HepG2 (cell line): ENCODE measurements around the gene TAPBP. TPM values are rescaled to one million over a fixed set of nuclear protein-coding genes. Genes with fewer than 3 reads are reported as not detected.

Experiments
- FOXC1 ChIP-seq: sonication (generic); formaldehyde crosslinking; IDR thresholded peaks from 2 replicates; pipeline ENCODE4 v1.8.0; 2022; ENCODE audit warnings: mild to moderate bottlenecking, missing genetic modification reagents, borderline replicate concordance
- GATAD1 ChIP-seq: IDR thresholded peaks from 2 replicates; pipeline ENCODE4 v1.6.1; 2016; ENCODE audit warnings: missing genetic modification reagents, missing compliant biosample characterization
- HIVEP1 ChIP-seq: sonication (generic); formaldehyde crosslinking; IDR thresholded peaks from 2 replicates; pipeline ENCODE4 v1.4.0; 2020; ENCODE audit warnings: mild to moderate bottlenecking, missing genetic modification reagents
- HNF4A ChIP-seq: sonication (generic); formaldehyde crosslinking; IDR thresholded peaks from 2 replicates; pipeline ENCODE4 v1.4.0; 2020; ENCODE audit warnings: missing genetic modification reagents
- IKZF4 ChIP-seq: sonication (generic); formaldehyde crosslinking; IDR thresholded peaks from 2 replicates; pipeline ENCODE4 v1.5.1; 2020; ENCODE audit warnings: borderline replicate concordance, mild to moderate bottlenecking, low read depth, missing genetic modification reagents; ENCODE audit errors: not compliant biosample characterization
- IRF9 ChIP-seq: sonication (generic); formaldehyde crosslinking; IDR thresholded peaks from 2 replicates; pipeline ENCODE4 v1.8.0; 2022; ENCODE audit warnings: missing genetic modification reagents, mild to moderate bottlenecking, borderline replicate concordance
- KLF13 ChIP-seq: sonication (generic); formaldehyde crosslinking; IDR thresholded peaks from 2 replicates; pipeline ENCODE4 v1.4.0; 2020; ENCODE audit warnings: mild to moderate bottlenecking, missing genetic modification reagents
- ZFY ChIP-seq: sonication (generic); formaldehyde crosslinking; IDR thresholded peaks from 2 replicates; pipeline ENCODE4 v1.4.0; 2020; ENCODE audit warnings: missing genetic modification reagents
- ZNF296 ChIP-seq: sonication (generic); formaldehyde crosslinking; conservative IDR thresholded peaks from 2 replicates; pipeline ENCODE4 v1.5.0; 2020; ENCODE audit warnings: mild to moderate bottlenecking, missing genetic modification reagents
- ZNF407 ChIP-seq: sonication (generic); formaldehyde crosslinking; IDR thresholded peaks from one replicate; pipeline ENCODE4 v1.5.1; 2020; ENCODE audit warnings: mild to moderate bottlenecking, missing genetic modification reagents; ENCODE audit errors: not compliant biosample characterization
- ZNF629 ChIP-seq: sonication (generic); formaldehyde crosslinking; conservative IDR thresholded peaks from 2 replicates; pipeline ENCODE4 v1.5.0; 2020; ENCODE audit warnings: missing genetic modification reagents
- ZNF878 ChIP-seq: sonication (generic); formaldehyde crosslinking; IDR thresholded peaks from 2 replicates; pipeline ENCODE4 v1.8.1; 2023; ENCODE audit warnings: mild to moderate bottlenecking, missing genetic modification reagents, moderate library complexity
- polyA plus RNA-seq, 8 experiments: library from polyadenylated mRNA; depleted of rRNA in 3 of 8; stranded (reverse) in 7 of 8; unstranded in 1 of 8; fragments of >200 nt; fragmentation: Illumina TruSeq in 4 of 8; extraction: Trizol in 4 of 8; gene quantifications; 2 replicates each; pipeline versions ENCODE4 v1.2.1 to v1.2.3, GENCODE V29; 2011 to 2016; ENCODE audit warnings: low read depth in 4 of 8, missing spikeins in 1 of 8, mixed read lengths in 1 of 8; ENCODE audit not compliant: insufficient read depth in 1 of 8
- total RNA-seq, 5 experiments: library from RNA; depleted of rRNA; stranded (reverse); fragments of >200 nt; fragmentation: Illumina TruSeq; extraction: Trizol; gene quantifications; 2 replicates each; pipeline ENCODE4 v1.2.3, GENCODE V29; 2016; ENCODE audit warnings: low read depth in 1 of 5
- TF ChIP-seq, protein P1 (sequence below): sonication (generic); formaldehyde crosslinking; IDR thresholded peaks from 2 replicates; pipeline ENCODE4 v1.4.0; 2020; ENCODE audit warnings: mild to moderate bottlenecking, missing genetic modification reagents, borderline replicate concordance
- TF ChIP-seq, protein P2 (sequence below): sonication (generic); formaldehyde crosslinking; IDR thresholded peaks from 2 replicates; pipeline ENCODE4 v1.4.0; 2020; ENCODE audit warnings: mild to moderate bottlenecking, missing genetic modification reagents

Gene TAPBP
- total and polyA plus RNA-seq, 2 of the 13 experiments (the other 11 are each of a cell fraction or from before 2014, with no cell fraction given), result 27.4 to 32.3 TPM

- TF ChIP-seq, protein P1, sequence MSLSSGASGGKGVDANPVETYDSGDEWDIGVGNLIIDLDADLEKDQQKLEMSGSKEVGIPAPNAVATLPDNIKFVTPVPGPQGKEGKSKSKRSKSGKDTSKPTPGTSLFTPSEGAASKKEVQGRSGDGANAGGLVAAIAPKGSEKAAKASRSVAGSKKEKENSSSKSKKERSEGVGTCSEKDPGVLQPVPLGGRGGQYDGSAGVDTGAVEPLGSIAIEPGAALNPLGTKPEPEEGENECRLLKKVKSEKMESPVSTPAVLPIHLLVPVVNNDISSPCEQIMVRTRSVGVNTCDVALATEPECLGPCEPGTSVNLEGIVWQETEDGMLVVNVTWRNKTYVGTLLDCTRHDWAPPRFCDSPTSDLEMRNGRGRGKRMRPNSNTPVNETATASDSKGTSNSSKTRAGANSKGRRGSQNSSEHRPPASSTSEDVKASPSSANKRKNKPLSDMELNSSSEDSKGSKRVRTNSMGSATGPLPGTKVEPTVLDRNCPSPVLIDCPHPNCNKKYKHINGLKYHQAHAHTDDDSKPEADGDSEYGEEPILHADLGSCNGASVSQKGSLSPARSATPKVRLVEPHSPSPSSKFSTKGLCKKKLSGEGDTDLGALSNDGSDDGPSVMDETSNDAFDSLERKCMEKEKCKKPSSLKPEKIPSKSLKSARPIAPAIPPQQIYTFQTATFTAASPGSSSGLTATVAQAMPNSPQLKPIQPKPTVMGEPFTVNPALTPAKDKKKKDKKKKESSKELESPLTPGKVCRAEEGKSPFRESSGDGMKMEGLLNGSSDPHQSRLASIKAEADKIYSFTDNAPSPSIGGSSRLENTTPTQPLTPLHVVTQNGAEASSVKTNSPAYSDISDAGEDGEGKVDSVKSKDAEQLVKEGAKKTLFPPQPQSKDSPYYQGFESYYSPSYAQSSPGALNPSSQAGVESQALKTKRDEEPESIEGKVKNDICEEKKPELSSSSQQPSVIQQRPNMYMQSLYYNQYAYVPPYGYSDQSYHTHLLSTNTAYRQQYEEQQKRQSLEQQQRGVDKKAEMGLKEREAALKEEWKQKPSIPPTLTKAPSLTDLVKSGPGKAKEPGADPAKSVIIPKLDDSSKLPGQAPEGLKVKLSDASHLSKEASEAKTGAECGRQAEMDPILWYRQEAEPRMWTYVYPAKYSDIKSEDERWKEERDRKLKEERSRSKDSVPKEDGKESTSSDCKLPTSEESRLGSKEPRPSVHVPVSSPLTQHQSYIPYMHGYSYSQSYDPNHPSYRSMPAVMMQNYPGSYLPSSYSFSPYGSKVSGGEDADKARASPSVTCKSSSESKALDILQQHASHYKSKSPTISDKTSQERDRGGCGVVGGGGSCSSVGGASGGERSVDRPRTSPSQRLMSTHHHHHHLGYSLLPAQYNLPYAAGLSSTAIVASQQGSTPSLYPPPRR, result no peak; the same call in 1 of the 2 replicates
- TF ChIP-seq ZNF296 (CRISPR knock-in tag), result no peak
- TF ChIP-seq KLF13, result no peak
- no peak for TF ChIP-seq HIVEP1 (CRISPR knock-in tag)
- TF ChIP-seq GATAD1 (CRISPR knock-in tag), result no peak
- no peak for TF ChIP-seq ZNF629 (CRISPR knock-in tag)
- TF ChIP-seq ZNF407 (CRISPR knock-in tag), result no peak
- TF ChIP-seq IRF9, result no peak
- 0 out of 2 replicates have a peak, but pooled peaks have one; percentile 25 for TF ChIP-seq ZNF878 (CRISPR knock-in tag)
- TF ChIP-seq ZFY (CRISPR knock-in tag), result no peak
- peak; percentile 54; the same call in 1 of the 2 replicates for TF ChIP-seq FOXC1 (CRISPR knock-in tag)
- no peak for TF ChIP-seq HNF4A (CRISPR knock-in tag)
- TF ChIP-seq, protein P2, sequence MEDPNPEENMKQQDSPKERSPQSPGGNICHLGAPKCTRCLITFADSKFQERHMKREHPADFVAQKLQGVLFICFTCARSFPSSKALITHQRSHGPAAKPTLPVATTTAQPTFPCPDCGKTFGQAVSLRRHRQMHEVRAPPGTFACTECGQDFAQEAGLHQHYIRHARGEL (CRISPR knock-in tag), result no peak
- TF ChIP-seq IKZF4, result peak; percentile 69
Observed at GRCh38 chr6:33272275-33273128, 41.4 kb downstream of the TAPBP start (continued).
